IMR-90 (cell line): ENCODE data around the gene KCNAB3. TPM values are rescaled to one million over a fixed set of nuclear protein-coding genes. Genes with fewer than 3 reads are reported as not detected.
A peak's percentile ranks its signal among the peaks of the same experiment; 100 is the strongest.

ENCODE experiments used
- ATAC-seq: fragments of 200-7000 bp; cut with Tn5 transposase; 2 replicates; pipeline ENCODE4 v1.9.1; 2020; ENCODE audit warnings: low read depth, mild to moderate bottlenecking, moderate library complexity
- BruUV-seq: library from RNA; stranded (reverse); fragments of 400-500 nt; replicated peaks from 2 replicates; lab custom pipeline; 2021; lab: Mats Ljungman, UMichigan
- CTCF ChIA-PET: fragments of 300-600 bp; formaldehyde crosslinking; extraction: SDS; loops from one replicate; lab custom pipeline; 2021; ENCODE audit warnings: antibody characterized with exemption; lab: Yijun Ruan, JAX
- POLR2A ChIA-PET: fragments of 300-600 bp; sonication (Branson Sonifier 250); formaldehyde crosslinking; loops from one replicate; lab custom pipeline; 2022; ENCODE audit warnings: antibody characterized with exemption; ENCODE audit not compliant: unreplicated experiment; lab: Charles Lee
- DNase-seq: peaks from one replicate; pipeline ENCODE4 v3.0.0; 2013
- H2AFZ ChIP-seq: replicated peaks from 2 replicates; pipeline ENCODE3; 2013; ENCODE audit warnings: low read length, mild to moderate bottlenecking; ENCODE audit not compliant: poor library complexity
- H2AK5ac ChIP-seq: 2 replicates; pipeline ENCODE4 v1.6.1; 2013; ENCODE audit warnings: low read depth, low read length, inconsistent platforms
- H2AK9ac ChIP-seq: replicated peaks from 2 replicates; pipeline ENCODE3; 2013; ENCODE audit warnings: mild to moderate bottlenecking, low read depth, low read length, moderate library complexity; ENCODE audit not compliant: poor library complexity
- H2BK120ac ChIP-seq: 2 replicates; pipeline ENCODE4 v1.6.1; 2013; ENCODE audit warnings: low read depth, low read length, inconsistent platforms
- H2BK15ac ChIP-seq: 3 replicates; pipeline ENCODE4 v1.6.1; 2013; ENCODE audit warnings: low read depth, low read length, inconsistent platforms
- H2BK20ac ChIP-seq: 2 replicates; pipeline ENCODE4 v1.6.1; 2013; ENCODE audit warnings: low read depth, mild to moderate bottlenecking, inconsistent platforms, low read length, moderate library complexity
- H2BK5ac ChIP-seq: 2 replicates; pipeline ENCODE4 v1.6.1; 2013; ENCODE audit warnings: mild to moderate bottlenecking, low read depth, low read length, inconsistent platforms; ENCODE audit not compliant: poor library complexity, severe bottlenecking
- H3K14ac ChIP-seq: replicated peaks from 2 replicates; pipeline ENCODE4 v1.6.1; 2013; ENCODE audit warnings: low read depth, low read length, inconsistent platforms
- H3K18ac ChIP-seq: 2 replicates; pipeline ENCODE4 v1.6.1; 2013; ENCODE audit warnings: low read depth, low read length, control low read depth
- H3K23ac ChIP-seq: 2 replicates; pipeline ENCODE4 v1.6.1; 2013; ENCODE audit warnings: low read depth, low read length, inconsistent platforms
- H3K27ac ChIP-seq: 2 replicates; pipeline ENCODE4 v1.5.1; 2013; ENCODE audit warnings: mild to moderate bottlenecking, control low read depth, low read length; ENCODE audit not compliant: insufficient read depth
- H3K27me3 ChIP-seq: 2 replicates; pipeline ENCODE4 v1.6.1; 2013; ENCODE audit warnings: low read length; ENCODE audit not compliant: control insufficient read depth, insufficient read depth
- H3K36me3 ChIP-seq: 2 replicates; pipeline ENCODE4 v1.6.1; 2013; ENCODE audit warnings: low read length, mixed read lengths; ENCODE audit not compliant: control insufficient read depth, insufficient read depth
- H3K4ac ChIP-seq: 2 replicates; pipeline ENCODE4 v1.6.1; 2013; ENCODE audit warnings: low read depth, low read length, inconsistent platforms
- H3K4me1 ChIP-seq: 2 replicates; pipeline ENCODE4 v1.6.1; 2013; ENCODE audit warnings: low read length, mixed read lengths; ENCODE audit not compliant: control insufficient read depth, insufficient read depth
- H3K4me2 ChIP-seq: 2 replicates; pipeline ENCODE4 v1.6.1; 2013; ENCODE audit warnings: low read depth, mild to moderate bottlenecking, control low read depth, low read length, moderate library complexity
- H3K4me3 ChIP-seq: 2 replicates; pipeline ENCODE4 v1.5.1; 2013; ENCODE audit warnings: low read depth, mild to moderate bottlenecking, control low read depth, low read length, moderate library complexity; ENCODE audit not compliant: insufficient read depth
- H3K56ac ChIP-seq: 2 replicates; pipeline ENCODE4 v1.6.1; 2013; ENCODE audit warnings: low read length, inconsistent platforms; ENCODE audit not compliant: insufficient read depth; ENCODE audit errors: extremely low read depth
- H3K79me1 ChIP-seq, 2 experiments: 2 replicates each; pipeline ENCODE4 v1.6.1; 2013; ENCODE audit warnings: low read length in 2 of 2, inconsistent platforms in 1 of 2, low read depth in 1 of 2
- H3K9ac ChIP-seq: 2 replicates; pipeline ENCODE4 v1.6.1; 2013; ENCODE audit warnings: low read depth, low read length, control low read depth
- H3K9me1 ChIP-seq: 2 replicates; pipeline ENCODE4 v1.6.1; 2013; ENCODE audit warnings: low read length, inconsistent platforms; ENCODE audit not compliant: insufficient read depth
- H3K9me3 ChIP-seq: 2 replicates; pipeline ENCODE4 v1.6.1; 2013; ENCODE audit warnings: low read length; ENCODE audit not compliant: control insufficient read depth, insufficient read depth
- H4K20me1 ChIP-seq: 2 replicates; pipeline ENCODE4 v1.6.1; 2013; ENCODE audit warnings: low read length, inconsistent platforms; ENCODE audit not compliant: insufficient read depth
- H4K5ac ChIP-seq: 2 replicates; pipeline ENCODE4 v1.6.1; 2013; ENCODE audit warnings: mild to moderate bottlenecking, low read depth, low read length, control low read depth
- H4K8ac ChIP-seq, 2 experiments: 2 replicates each; pipeline ENCODE4 v1.6.1; 2013; ENCODE audit warnings: low read depth in 2 of 2, low read length in 2 of 2, control low read depth in 1 of 2, inconsistent platforms in 1 of 2
- H4K91ac ChIP-seq: 2 replicates; pipeline ENCODE4 v1.6.1; 2013; ENCODE audit warnings: low read depth, low read length, inconsistent platforms; ENCODE audit not compliant: insufficient read depth
- FOS ChIP-seq: fragments of 150-350 bp; IDR thresholded peaks from 2 replicates; pipeline ENCODE4 v1.6.1; 2016; ENCODE audit warnings: low read depth, low read length
- MAFK ChIP-seq: IDR thresholded peaks from 2 replicates; pipeline ENCODE4 v1.6.1; 2012; ENCODE audit warnings: low read depth, low read length, improper control_type of control experiment
- MAZ ChIP-seq: IDR thresholded peaks from 2 replicates; pipeline ENCODE4 v1.6.1; 2012; ENCODE audit warnings: low read depth, mild to moderate bottlenecking, low read length, improper control_type of control experiment, moderate library complexity, borderline replicate concordance
- MXI1 ChIP-seq: IDR thresholded peaks from 2 replicates; pipeline ENCODE4 v1.6.1; 2012; ENCODE audit warnings: low read depth, mild to moderate bottlenecking, low read length, moderate library complexity, borderline replicate concordance
- POLR2A ChIP-seq: IDR thresholded peaks from 2 replicates; pipeline ENCODE4 v1.6.1; 2012; ENCODE audit warnings: mild to moderate bottlenecking, low read depth, low read length
- RCOR1 ChIP-seq: IDR thresholded peaks from 2 replicates; pipeline ENCODE4 v1.6.1; 2012; ENCODE audit warnings: mild to moderate bottlenecking, low read length, improper control_type of control experiment; ENCODE audit not compliant: insufficient replicate concordance
- WGBS, 2 experiments: methylation state at CpG; one replicate each; pipeline versions ENCODE4 v1.1.5 to v1.1.7; 2013; ENCODE audit warnings: missing lambda C conversion rate in 2 of 2; ENCODE audit not compliant: insufficient read length in 1 of 2; ENCODE audit errors: extremely low coverage in 2 of 2; 5-methylcytosine and 5-hydroxymethylcytosine counted together
- dilution Hi-C: fragments of 300-500 bp; cut with HindIII; formaldehyde crosslinking; loops from one replicate; pipeline ENCODE4 v1.14.3; 2018; ENCODE audit warnings: low sequenced_read_pairs; ENCODE audit not compliant: unreplicated experiment
- in situ Hi-C: fragments of 300-500 bp; cut with MboI; formaldehyde crosslinking; loops from 3 replicates; pipeline ENCODE4 v1.14.3; 2019; ENCODE audit warnings: low sequenced_read_pairs, inconsistent platforms, mixed read lengths
- intact Hi-C: fragments of 100-400 bp; cut with micrococcal nuclease; formaldehyde crosslinking; loops from 2 replicates; pipeline ENCODE4 v1.10.0; 2022
- polyA plus RNA-seq, 3 experiments: library from polyadenylated mRNA; depleted of rRNA; stranded (reverse); fragments of >200 nt; gene quantifications; 2 replicates each; pipeline ENCODE4 v1.2.3, GENCODE V29; 2012; ENCODE audit warnings: low replicate concordance in 1 of 3
- total RNA-seq: library from RNA; depleted of rRNA; stranded (reverse); fragments of >200 nt; gene quantifications from 2 replicates; pipeline ENCODE4 v1.2.3, GENCODE V29; 2012
- TF ChIP-seq, protein P1 (sequence below): conservative IDR thresholded peaks from 2 replicates; pipeline ENCODE4 v1.5.1; 2012; ENCODE audit warnings: mild to moderate bottlenecking, low read depth, low read length, improper control_type of control experiment

Gene KCNAB3
- total and polyA plus RNA-seq, 2 of the 4 experiments (the other 2 are of a cell fraction), result 0.36 to 4.2 TPM

DNA sequence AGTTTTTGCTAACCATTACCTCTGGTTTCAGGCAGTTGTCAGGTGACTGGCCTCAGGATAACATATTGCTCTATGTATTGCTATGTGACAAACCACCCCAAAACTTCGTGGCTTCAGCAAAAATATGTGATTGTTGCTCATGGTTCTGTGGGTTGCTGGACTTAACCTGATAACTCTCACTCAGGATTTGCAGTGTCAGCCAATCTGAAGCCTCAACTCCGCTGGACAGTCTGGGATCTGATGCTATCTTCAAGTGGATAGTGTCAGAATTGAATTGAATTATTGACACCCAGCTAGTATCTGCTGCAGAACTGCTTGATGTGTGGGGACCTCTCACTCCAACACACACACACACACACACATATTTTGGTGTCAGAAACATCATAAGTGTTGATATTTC, 38.1 kb upstream of the KCNAB3 start:
- no peak overlapping the region for H2AFZ ChIP-seq
- no peak overlapping the region for H3K56ac ChIP-seq
- no peak overlapping the region for H4K91ac ChIP-seq
- H3K14ac ChIP-seq, result no peak overlapping the region
- intact Hi-C loops (no loop called here), in situ Hi-C loops (no loop called here), dilution Hi-C loops (no loop called here)
- H3K9me3 ChIP-seq, result no peaks in the 10 kb centered on the region
- H3K4me2 ChIP-seq, result no peak overlapping the region
- no peak overlapping the region for H2BK120ac ChIP-seq
- H3K4me3 ChIP-seq, result no peak overlapping the region
- BruUV-seq, result no TSS peak
- H2BK15ac ChIP-seq, result no peak overlapping the region
- no peaks in the 10 kb centered on the region for H4K20me1 ChIP-seq
- ChIA-PET CTCF (interaction anchor here (0.6 kb wide), 1 partner anchor 170 kb away, joined by 6 read pairs; no protein-coding TSS in a partner anchor), POLR2A (no interaction called here)
- TF ChIP-seq RCOR1, result no peak
- TF ChIP-seq MAFK, result peak; percentile 67
- no peak for TF ChIP-seq MXI1
- TF ChIP-seq MAZ, result no peak
- TF ChIP-seq POLR2A, result no peak
- TF ChIP-seq, protein P1, sequence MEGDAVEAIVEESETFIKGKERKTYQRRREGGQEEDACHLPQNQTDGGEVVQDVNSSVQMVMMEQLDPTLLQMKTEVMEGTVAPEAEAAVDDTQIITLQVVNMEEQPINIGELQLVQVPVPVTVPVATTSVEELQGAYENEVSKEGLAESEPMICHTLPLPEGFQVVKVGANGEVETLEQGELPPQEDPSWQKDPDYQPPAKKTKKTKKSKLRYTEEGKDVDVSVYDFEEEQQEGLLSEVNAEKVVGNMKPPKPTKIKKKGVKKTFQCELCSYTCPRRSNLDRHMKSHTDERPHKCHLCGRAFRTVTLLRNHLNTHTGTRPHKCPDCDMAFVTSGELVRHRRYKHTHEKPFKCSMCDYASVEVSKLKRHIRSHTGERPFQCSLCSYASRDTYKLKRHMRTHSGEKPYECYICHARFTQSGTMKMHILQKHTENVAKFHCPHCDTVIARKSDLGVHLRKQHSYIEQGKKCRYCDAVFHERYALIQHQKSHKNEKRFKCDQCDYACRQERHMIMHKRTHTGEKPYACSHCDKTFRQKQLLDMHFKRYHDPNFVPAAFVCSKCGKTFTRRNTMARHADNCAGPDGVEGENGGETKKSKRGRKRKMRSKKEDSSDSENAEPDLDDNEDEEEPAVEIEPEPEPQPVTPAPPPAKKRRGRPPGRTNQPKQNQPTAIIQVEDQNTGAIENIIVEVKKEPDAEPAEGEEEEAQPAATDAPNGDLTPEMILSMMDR, result no peak
- no peak for TF ChIP-seq FOS
- no peak overlapping the region for H3K9ac ChIP-seq
- no CpG with 5 or more reads among the region's 2 CpGs for WGBS, 2 experiments
- no peak overlapping the region for H3K4ac ChIP-seq
- H3K36me3 ChIP-seq, result no peaks in the 10 kb centered on the region
- DNase-seq, result no peak
- H2AK9ac ChIP-seq, result no peak overlapping the region
- no peak overlapping the region for H2AK5ac ChIP-seq
- H3K9me1 ChIP-seq, result no peaks in the 10 kb centered on the region
- no peaks in the 10 kb centered on the region for H3K79me1 ChIP-seq
- H3K27ac ChIP-seq, result no peak overlapping the region
- no peak overlapping the region for H2BK20ac ChIP-seq
- H3K4me1 ChIP-seq, result no peaks in the 10 kb centered on the region
- no peak overlapping the region for H3K18ac ChIP-seq
- no peak overlapping the region for H4K8ac ChIP-seq
- H4K5ac ChIP-seq, result no peak overlapping the region
- H2BK5ac ChIP-seq, result no peak overlapping the region
- peaks cover 13% of the 10 kb centered on the region for H3K27me3 ChIP-seq
- H3K23ac ChIP-seq, result no peak overlapping the region
- no peak for ATAC-seq
